WTC11 (cell line): ENCODE results near the gene FAM20C. TPM values are rescaled to one million over a fixed set of nuclear protein-coding genes. Genes with fewer than 3 reads are reported as not detected.

ENCODE experiments used
- ATAC-seq: fragments of 200-7000 bp; cut with Tn5 transposase; 2 replicates; pipeline ENCODE4 v1.10.0; 2021; ENCODE audit warnings: mild to moderate bottlenecking, moderate library complexity
- CTCF ChIA-PET: fragments of 300-600 bp; sonication (Branson Sonifier 250); formaldehyde crosslinking; loops from one replicate; lab custom pipeline; 2021; ENCODE audit warnings: antibody characterized with exemption; lab: Charles Lee
- POLR2A ChIA-PET: fragments of 350-600 bp; sonication (Branson Sonifier 250); formaldehyde crosslinking; loops from one replicate; lab custom pipeline; 2021; ENCODE audit warnings: antibody characterized with exemption; lab: Charles Lee
- DNase-seq: peaks from one replicate; pipeline ENCODE4 v3.0.0; 2021; ENCODE audit warnings: low spot score
- H3K27ac Mint-ChIP-seq: 2 replicates; pipeline ENCODE4 v1.8.0; 2021; ENCODE audit warnings: mixed read lengths
- H3K27me3 Mint-ChIP-seq: 2 replicates; pipeline ENCODE4 v1.8.0; 2021; ENCODE audit warnings: low read depth, mild to moderate bottlenecking, moderate library complexity, mixed read lengths
- H3K36me3 Mint-ChIP-seq: 2 replicates; pipeline ENCODE4 v1.8.0; 2021; ENCODE audit warnings: mixed read lengths
- H3K4me1 Mint-ChIP-seq: 2 replicates; pipeline ENCODE4 v1.8.0; 2022; ENCODE audit warnings: mixed read lengths
- H3K4me3 Mint-ChIP-seq: 2 replicates; pipeline ENCODE4 v1.8.0; 2021; ENCODE audit warnings: mild to moderate bottlenecking, moderate library complexity, mixed read lengths
- H3K9me3 Mint-ChIP-seq: 2 replicates; pipeline ENCODE4 v1.8.0; 2021; ENCODE audit warnings: mixed read lengths
- ELF4 ChIP-seq: sonication (generic); formaldehyde crosslinking; IDR thresholded peaks from 2 replicates; pipeline ENCODE4 v1.8.1; 2022; ENCODE audit warnings: low read depth, mild to moderate bottlenecking, moderate library complexity, missing genetic modification reagents
- EMX1 ChIP-seq: fragments of 250-450 bp; sonication (Bioruptor Pico); IDR thresholded peaks from 2 replicates; pipeline ENCODE4 v1.8.0; 2021; ENCODE audit warnings: mild to moderate bottlenecking
- FOXP1 ChIP-seq: sonication (generic); formaldehyde crosslinking; IDR thresholded peaks from 2 replicates; pipeline ENCODE4 v1.8.0; 2022; ENCODE audit warnings: missing genetic modification reagents, mild to moderate bottlenecking, moderate library complexity, borderline replicate concordance
- MXD4 ChIP-seq: fragments of 250-450 bp; sonication (Bioruptor Pico); IDR thresholded peaks from 2 replicates; pipeline ENCODE4 v1.8.0; 2021; ENCODE audit warnings: mild to moderate bottlenecking, moderate library complexity, borderline replicate concordance
- NFATC4 ChIP-seq: fragments of 250-450 bp; sonication (Bioruptor Pico); IDR thresholded peaks from 2 replicates; pipeline ENCODE4 v1.9.0; 2021; ENCODE audit warnings: mild to moderate bottlenecking
- RELA ChIP-seq: sonication (generic); formaldehyde crosslinking; IDR thresholded peaks from 2 replicates; pipeline ENCODE4 v1.8.1; 2022; ENCODE audit warnings: missing genetic modification reagents, mild to moderate bottlenecking, borderline replicate concordance
- TEAD1 ChIP-seq: sonication (generic); formaldehyde crosslinking; IDR thresholded peaks from 2 replicates; pipeline ENCODE4 v1.8.0; 2022; ENCODE audit warnings: mild to moderate bottlenecking, missing genetic modification reagents
- ZNF121 ChIP-seq: sonication (generic); formaldehyde crosslinking; IDR thresholded peaks from 2 replicates; pipeline ENCODE4 v1.8.0; 2023; ENCODE audit warnings: missing genetic modification reagents
- ZNF138 ChIP-seq: sonication (generic); formaldehyde crosslinking; conservative IDR thresholded peaks from 2 replicates; pipeline ENCODE4 v1.8.1; 2022; ENCODE audit warnings: mild to moderate bottlenecking, moderate library complexity, missing genetic modification reagents
- ZNF232 ChIP-seq: sonication (generic); formaldehyde crosslinking; IDR thresholded peaks from 2 replicates; pipeline ENCODE4 v1.8.0; 2022; ENCODE audit warnings: mild to moderate bottlenecking, missing genetic modification reagents
- ZNF423 ChIP-seq: fragments of 250-450 bp; sonication (Bioruptor Pico); IDR thresholded peaks from 2 replicates; pipeline ENCODE4 v2.1.2; 2022; ENCODE audit warnings: mild to moderate bottlenecking, moderate library complexity
- total RNA-seq: library from RNA; stranded (reverse); gene quantifications from 3 replicates; pipeline ENCODE4 v1.2.3, GENCODE V29; 2021
- TF ChIP-seq, protein P1 (sequence below): fragments of 250-450 bp; sonication (Bioruptor Pico); IDR thresholded peaks from 2 replicates; pipeline ENCODE4 v1.8.0; 2021; ENCODE audit warnings: mild to moderate bottlenecking
- TF ChIP-seq, protein P2 (sequence below): sonication (generic); formaldehyde crosslinking; IDR thresholded peaks from 2 replicates; pipeline ENCODE4 v1.8.0; 2023; ENCODE audit warnings: missing genetic modification reagents, mild to moderate bottlenecking, borderline replicate concordance
- TF ChIP-seq, protein P3 (sequence below): sonication (generic); formaldehyde crosslinking; IDR thresholded peaks from 2 replicates; pipeline ENCODE4 v1.8.1; 2023; ENCODE audit warnings: mild to moderate bottlenecking, missing genetic modification reagents, borderline replicate concordance
- TF ChIP-seq, protein P4 (sequence below): sonication (generic); formaldehyde crosslinking; IDR thresholded peaks from 2 replicates; pipeline ENCODE4 v1.8.1; 2022; ENCODE audit warnings: missing genetic modification reagents, borderline replicate concordance
- TF ChIP-seq, protein P5 (sequence below): sonication (generic); formaldehyde crosslinking; IDR thresholded peaks from 2 replicates; pipeline ENCODE4 v1.8.0; 2022; ENCODE audit warnings: mild to moderate bottlenecking, missing genetic modification reagents
- TF ChIP-seq, protein P6 (sequence below): sonication (generic); formaldehyde crosslinking; IDR thresholded peaks from 2 replicates; pipeline ENCODE4 v1.8.1; 2023; ENCODE audit warnings: mild to moderate bottlenecking, missing genetic modification reagents

FAM20C gene
- total RNA-seq, 1 experiment from 2014 or later, result 64.9 TPM

DNA sequence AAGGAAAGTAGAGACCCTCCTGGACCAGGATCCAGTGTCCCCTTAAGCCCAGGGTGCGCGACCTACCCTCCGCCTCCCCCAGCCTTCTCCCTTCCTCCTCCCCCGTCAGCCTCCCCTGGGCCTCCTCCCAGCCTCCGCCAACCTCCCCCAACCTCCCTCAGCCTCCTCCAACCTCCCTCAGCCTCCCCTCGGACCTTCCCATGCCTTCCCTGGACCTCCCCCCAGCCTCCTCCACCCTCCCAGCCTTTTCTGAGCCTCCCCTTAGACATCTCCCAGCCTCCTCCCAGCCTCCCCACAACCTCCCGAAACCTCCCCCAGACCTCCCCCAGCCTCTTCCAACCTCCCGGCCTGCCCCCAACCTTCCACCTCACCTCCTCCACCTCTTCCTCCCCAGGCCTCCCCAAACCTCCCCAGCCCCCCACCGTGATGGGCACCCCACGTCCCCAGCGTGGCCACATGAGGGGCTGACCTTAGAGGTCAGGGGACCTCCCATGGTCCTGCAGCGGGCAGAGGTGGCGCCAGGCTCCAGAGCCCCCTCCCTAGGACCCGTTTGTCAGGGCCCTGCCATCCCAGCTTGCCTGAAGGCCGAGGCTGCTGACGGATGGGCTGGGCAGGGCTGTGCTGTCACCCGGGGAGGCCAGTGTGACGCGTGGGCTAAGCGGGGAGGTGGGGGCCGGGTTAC, 18.8 kb downstream of the FAM20C start:
- Mint-ChIP-seq H3K27me3 (no peaks in the 10 kb centered on the region), H3K4me1 (peaks cover 6% of the 10 kb centered on the region), H3K4me3 (no peak overlapping the region), H3K36me3 (peaks cover 25% of the 10 kb centered on the region), H3K9me3 (no peaks in the 10 kb centered on the region), H3K27ac (no peak overlapping the region)
- DNase-seq (no peak), ATAC-seq (no peak)
- TF ChIP-seq EMX1 (CRISPR knock-in tag), result no peak
- no peak for TF ChIP-seq ZNF423 (CRISPR knock-in tag)
- no peak for TF ChIP-seq MXD4 (CRISPR knock-in tag)
- no peak for TF ChIP-seq RELA
- TF ChIP-seq ZNF121 (CRISPR knock-in tag), result no peak
- no peak for TF ChIP-seq ELF4
- TF ChIP-seq NFATC4 (CRISPR knock-in tag), result no peak
- POLR2A ChIA-PET, result no interaction called here
- CTCF ChIA-PET, result interaction anchor here (1.8 kb wide), 1 partner anchor 11 kb away, joined by 8 read pairs; no protein-coding TSS in a partner anchor

DNA sequence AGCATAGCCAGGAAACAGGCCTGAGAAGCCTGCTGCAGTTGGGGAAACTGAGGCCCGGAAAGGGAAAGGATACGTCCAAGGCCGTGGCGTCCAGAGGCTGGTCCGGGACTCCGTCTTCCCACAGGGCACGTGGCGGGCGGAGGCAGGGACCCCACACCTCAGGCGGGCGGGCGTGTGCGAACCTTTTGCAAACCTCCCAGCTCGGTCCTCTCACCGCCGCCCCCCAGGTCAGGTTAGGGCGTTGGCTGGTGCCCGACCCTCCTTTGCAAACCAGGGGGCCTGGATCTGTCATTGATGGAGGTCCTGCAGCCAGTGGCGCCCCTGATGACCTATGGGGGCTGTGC, 19.3 kb downstream of the FAM20C start:
- Mint-ChIP-seq H3K4me3 (no peak overlapping the region), H3K9me3 (no peaks in the 10 kb centered on the region), H3K4me1 (peaks cover 6% of the 10 kb centered on the region), H3K36me3 (peaks cover 25% of the 10 kb centered on the region), H3K27ac (no peak overlapping the region), H3K27me3 (no peaks in the 10 kb centered on the region)
- DNase-seq (no peak), ATAC-seq (no peak)
- CTCF ChIA-PET, result interaction anchor here (0.9 kb wide), 1 partner anchor 11 kb away, joined by 3 read pairs; no protein-coding TSS in a partner anchor
- TF ChIP-seq, protein P1, sequence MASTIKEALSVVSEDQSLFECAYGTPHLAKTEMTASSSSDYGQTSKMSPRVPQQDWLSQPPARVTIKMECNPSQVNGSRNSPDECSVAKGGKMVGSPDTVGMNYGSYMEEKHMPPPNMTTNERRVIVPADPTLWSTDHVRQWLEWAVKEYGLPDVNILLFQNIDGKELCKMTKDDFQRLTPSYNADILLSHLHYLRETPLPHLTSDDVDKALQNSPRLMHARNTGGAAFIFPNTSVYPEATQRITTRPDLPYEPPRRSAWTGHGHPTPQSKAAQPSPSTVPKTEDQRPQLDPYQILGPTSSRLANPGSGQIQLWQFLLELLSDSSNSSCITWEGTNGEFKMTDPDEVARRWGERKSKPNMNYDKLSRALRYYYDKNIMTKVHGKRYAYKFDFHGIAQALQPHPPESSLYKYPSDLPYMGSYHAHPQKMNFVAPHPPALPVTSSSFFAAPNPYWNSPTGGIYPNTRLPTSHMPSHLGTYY, result no peak
- TF ChIP-seq, protein P2, sequence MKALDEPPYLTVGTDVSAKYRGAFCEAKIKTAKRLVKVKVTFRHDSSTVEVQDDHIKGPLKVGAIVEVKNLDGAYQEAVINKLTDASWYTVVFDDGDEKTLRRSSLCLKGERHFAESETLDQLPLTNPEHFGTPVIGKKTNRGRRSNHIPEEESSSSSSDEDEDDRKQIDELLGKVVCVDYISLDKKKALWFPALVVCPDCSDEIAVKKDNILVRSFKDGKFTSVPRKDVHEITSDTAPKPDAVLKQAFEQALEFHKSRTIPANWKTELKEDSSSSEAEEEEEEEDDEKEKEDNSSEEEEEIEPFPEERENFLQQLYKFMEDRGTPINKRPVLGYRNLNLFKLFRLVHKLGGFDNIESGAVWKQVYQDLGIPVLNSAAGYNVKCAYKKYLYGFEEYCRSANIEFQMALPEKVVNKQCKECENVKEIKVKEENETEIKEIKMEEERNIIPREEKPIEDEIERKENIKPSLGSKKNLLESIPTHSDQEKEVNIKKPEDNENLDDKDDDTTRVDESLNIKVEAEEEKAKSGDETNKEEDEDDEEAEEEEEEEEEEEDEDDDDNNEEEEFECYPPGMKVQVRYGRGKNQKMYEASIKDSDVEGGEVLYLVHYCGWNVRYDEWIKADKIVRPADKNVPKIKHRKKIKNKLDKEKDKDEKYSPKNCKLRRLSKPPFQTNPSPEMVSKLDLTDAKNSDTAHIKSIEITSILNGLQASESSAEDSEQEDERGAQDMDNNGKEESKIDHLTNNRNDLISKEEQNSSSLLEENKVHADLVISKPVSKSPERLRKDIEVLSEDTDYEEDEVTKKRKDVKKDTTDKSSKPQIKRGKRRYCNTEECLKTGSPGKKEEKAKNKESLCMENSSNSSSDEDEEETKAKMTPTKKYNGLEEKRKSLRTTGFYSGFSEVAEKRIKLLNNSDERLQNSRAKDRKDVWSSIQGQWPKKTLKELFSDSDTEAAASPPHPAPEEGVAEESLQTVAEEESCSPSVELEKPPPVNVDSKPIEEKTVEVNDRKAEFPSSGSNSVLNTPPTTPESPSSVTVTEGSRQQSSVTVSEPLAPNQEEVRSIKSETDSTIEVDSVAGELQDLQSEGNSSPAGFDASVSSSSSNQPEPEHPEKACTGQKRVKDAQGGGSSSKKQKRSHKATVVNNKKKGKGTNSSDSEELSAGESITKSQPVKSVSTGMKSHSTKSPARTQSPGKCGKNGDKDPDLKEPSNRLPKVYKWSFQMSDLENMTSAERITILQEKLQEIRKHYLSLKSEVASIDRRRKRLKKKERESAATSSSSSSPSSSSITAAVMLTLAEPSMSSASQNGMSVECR (CRISPR knock-in tag), result no peak
- TF ChIP-seq, protein P3, sequence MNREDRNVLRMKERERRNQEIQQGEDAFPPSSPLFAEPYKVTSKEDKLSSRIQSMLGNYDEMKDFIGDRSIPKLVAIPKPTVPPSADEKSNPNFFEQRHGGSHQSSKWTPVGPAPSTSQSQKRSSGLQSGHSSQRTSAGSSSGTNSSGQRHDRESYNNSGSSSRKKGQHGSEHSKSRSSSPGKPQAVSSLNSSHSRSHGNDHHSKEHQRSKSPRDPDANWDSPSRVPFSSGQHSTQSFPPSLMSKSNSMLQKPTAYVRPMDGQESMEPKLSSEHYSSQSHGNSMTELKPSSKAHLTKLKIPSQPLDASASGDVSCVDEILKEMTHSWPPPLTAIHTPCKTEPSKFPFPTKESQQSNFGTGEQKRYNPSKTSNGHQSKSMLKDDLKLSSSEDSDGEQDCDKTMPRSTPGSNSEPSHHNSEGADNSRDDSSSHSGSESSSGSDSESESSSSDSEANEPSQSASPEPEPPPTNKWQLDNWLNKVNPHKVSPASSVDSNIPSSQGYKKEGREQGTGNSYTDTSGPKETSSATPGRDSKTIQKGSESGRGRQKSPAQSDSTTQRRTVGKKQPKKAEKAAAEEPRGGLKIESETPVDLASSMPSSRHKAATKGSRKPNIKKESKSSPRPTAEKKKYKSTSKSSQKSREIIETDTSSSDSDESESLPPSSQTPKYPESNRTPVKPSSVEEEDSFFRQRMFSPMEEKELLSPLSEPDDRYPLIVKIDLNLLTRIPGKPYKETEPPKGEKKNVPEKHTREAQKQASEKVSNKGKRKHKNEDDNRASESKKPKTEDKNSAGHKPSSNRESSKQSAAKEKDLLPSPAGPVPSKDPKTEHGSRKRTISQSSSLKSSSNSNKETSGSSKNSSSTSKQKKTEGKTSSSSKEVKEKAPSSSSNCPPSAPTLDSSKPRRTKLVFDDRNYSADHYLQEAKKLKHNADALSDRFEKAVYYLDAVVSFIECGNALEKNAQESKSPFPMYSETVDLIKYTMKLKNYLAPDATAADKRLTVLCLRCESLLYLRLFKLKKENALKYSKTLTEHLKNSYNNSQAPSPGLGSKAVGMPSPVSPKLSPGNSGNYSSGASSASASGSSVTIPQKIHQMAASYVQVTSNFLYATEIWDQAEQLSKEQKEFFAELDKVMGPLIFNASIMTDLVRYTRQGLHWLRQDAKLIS (CRISPR knock-in tag), result no peak
- TF ChIP-seq RELA, result no peak
- TF ChIP-seq ZNF232 (CRISPR knock-in tag), result no peak
- TF ChIP-seq, protein P4, sequence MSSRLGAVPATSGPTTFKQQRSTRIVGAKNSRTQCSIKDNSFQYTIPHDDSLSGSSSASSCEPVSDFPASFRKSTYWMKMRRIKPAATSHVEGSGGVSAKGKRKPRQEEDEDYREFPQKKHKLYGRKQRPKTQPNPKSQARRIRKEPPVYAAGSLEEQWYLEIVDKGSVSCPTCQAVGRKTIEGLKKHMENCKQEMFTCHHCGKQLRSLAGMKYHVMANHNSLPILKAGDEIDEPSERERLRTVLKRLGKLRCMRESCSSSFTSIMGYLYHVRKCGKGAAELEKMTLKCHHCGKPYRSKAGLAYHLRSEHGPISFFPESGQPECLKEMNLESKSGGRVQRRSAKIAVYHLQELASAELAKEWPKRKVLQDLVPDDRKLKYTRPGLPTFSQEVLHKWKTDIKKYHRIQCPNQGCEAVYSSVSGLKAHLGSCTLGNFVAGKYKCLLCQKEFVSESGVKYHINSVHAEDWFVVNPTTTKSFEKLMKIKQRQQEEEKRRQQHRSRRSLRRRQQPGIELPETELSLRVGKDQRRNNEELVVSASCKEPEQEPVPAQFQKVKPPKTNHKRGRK (CRISPR knock-in tag), result no peak
- TF ChIP-seq TEAD1 (CRISPR knock-in tag), result no peak
- TF ChIP-seq, protein P5, sequence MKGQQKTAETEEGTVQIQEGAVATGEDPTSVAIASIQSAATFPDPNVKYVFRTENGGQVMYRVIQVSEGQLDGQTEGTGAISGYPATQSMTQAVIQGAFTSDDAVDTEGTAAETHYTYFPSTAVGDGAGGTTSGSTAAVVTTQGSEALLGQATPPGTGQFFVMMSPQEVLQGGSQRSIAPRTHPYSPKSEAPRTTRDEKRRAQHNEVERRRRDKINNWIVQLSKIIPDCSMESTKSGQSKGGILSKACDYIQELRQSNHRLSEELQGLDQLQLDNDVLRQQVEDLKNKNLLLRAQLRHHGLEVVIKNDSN (CRISPR knock-in tag), result no peak
- TF ChIP-seq, protein P6, sequence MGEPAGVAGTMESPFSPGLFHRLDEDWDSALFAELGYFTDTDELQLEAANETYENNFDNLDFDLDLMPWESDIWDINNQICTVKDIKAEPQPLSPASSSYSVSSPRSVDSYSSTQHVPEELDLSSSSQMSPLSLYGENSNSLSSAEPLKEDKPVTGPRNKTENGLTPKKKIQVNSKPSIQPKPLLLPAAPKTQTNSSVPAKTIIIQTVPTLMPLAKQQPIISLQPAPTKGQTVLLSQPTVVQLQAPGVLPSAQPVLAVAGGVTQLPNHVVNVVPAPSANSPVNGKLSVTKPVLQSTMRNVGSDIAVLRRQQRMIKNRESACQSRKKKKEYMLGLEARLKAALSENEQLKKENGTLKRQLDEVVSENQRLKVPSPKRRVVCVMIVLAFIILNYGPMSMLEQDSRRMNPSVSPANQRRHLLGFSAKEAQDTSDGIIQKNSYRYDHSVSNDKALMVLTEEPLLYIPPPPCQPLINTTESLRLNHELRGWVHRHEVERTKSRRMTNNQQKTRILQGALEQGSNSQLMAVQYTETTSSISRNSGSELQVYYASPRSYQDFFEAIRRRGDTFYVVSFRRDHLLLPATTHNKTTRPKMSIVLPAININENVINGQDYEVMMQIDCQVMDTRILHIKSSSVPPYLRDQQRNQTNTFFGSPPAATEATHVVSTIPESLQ (CRISPR knock-in tag), result no peak
- no peak for TF ChIP-seq FOXP1 (CRISPR knock-in tag)
- no peak for TF ChIP-seq ZNF138 (CRISPR knock-in tag)
- POLR2A ChIA-PET, result no interaction called here
